T-helper 2 cell (primary cell): ENCODE measurements around the gene EMC6.
"Not testable (repeated sequence)": the region's sequence is repeated elsewhere in the genome, so short reads cannot be mapped to it uniquely, and the experiment has no call there.

ENCODE experiments used
- DNase-seq, 5 experiments: peaks; one replicate each; pipeline versions ENCODE4 v3.0.0 to v3.0.0-alpha.2; 2012 to 2022

Gene EMC6

DNA sequence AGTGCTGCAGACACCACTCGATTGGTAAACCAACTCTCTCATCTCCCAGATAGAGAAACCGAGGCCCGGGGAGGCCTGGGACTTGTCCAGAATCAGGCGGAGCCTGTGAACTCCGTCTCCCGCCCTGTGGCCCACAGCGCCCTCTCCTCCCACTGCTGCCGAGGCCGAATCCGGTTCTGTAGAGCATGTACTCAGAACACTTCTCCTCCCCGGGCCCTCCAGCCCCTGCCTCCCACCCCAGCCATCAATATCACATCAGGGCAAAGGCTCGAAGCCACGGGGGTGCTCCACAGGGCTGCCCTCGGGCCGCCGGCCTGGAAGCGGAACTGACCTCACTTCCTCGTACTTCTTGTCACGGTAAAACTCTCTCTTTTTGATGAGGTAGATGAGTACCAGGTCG, 13.0 kb downstream of the EMC6 start:
- no peak for DNase-seq

DNA sequence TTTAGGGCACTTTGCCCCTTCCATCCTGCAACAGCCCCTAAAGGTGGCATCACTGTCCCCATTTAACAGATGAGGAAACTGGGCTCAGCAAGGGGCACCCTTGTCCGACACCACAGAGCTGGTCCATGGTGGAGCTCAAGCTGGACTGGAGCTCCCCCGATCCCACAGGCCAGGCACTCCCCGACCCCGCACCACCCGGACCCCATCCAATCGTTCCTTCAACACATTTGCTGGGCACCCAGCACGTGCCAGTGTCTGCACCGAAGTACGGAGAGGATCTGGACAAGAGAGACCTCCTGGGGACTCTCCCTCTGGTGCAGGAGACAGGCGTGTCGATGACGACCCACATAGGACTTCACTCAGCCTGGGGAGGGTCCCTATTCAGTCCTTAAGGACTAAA, 13.4 kb downstream of the EMC6 start:
- no peak for DNase-seq

DNA sequence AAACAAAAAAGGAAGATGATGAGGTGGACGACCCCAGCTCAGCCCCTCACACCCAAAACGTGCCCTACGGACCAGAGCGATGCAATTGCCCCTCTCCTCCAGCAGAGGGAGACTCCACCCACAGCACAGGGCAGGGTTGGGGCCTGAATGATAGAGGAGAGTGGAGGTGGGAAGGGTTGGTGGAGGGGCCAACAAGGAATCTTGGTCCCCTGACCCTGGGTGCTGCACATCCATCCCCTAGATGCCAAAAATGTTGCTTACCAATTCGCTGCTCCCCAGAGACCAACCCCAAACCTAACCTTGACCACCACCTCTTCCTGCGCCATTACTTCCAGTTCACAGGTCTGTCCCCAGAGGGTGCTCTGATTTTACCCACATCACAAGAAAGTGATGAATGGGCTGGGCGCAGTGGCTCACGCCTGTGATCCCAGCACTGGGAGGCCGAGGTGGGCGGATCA, 14.5 kb downstream of the EMC6 start:
- peak in 4 of 5 experiments; percentile 30 to 62 (median 40) for DNase-seq

DNA sequence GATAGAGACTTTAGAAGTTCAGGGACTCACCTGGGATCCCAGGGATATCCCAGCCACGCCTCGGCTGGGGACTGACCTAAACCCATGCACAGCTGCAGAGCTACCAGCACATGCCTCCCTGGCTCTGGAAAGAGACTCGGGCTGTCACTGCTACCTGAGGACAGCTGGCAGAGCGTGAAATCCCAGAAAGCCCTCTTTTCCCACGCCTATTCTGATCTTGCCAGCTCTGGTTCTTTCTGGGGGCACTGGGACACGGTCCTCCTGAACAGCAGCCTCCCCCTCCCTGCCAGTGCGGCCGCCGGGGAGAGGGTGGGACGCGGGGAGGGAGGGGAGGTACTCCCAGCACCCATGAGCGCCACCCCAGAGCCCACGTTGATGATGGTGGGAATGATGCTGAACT, 16.6 kb downstream of the EMC6 start:
- DNase-seq, result no peak

DNA sequence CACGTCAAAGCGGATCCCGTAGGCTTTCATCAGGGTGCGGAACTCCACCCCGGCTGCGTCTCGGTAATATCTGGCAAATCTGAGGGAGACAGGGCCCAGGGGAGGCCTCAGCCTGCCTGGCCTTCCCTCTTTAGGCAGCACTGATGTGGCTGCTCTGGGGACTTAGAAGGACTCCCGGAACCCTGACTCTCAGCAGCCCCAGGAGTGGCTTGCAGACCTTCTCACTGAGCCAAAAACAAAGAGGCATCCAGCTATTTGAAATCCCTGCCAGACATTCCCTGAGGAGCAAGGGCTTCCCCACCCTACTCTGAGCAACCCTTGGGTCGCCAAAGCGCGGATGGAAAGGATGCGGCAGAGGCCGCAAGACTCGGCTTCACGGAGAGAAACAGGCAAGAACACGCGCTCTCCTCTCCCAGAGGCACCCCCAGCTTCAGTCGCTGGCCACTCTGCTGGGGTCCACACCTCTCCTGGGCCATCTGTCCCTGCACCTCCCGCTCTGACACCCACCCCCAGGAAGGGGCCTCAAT, 19.5 kb downstream of the EMC6 start:
- no peak for DNase-seq

DNA sequence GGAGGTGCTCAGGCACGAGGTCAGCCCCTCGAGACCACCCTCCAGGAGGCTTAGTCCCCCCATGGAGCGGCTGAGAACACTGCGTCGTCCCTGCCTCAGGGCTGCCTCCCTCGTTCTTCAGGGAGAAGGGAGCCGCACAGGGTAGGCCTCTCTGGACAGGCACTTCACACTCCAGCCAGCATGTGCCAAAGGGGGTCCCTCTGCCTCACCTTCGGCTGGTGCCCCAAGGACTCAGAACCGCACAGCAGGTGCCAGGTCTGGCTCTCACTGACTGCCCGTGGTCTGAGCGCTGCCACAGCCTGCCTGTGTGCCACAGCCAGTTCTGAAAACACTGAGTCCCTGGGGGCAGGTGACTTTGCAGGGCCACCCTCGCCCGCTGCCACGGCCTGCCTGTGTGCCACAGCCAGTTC, 20.2 kb downstream of the EMC6 start:
- no peak for DNase-seq

DNA sequence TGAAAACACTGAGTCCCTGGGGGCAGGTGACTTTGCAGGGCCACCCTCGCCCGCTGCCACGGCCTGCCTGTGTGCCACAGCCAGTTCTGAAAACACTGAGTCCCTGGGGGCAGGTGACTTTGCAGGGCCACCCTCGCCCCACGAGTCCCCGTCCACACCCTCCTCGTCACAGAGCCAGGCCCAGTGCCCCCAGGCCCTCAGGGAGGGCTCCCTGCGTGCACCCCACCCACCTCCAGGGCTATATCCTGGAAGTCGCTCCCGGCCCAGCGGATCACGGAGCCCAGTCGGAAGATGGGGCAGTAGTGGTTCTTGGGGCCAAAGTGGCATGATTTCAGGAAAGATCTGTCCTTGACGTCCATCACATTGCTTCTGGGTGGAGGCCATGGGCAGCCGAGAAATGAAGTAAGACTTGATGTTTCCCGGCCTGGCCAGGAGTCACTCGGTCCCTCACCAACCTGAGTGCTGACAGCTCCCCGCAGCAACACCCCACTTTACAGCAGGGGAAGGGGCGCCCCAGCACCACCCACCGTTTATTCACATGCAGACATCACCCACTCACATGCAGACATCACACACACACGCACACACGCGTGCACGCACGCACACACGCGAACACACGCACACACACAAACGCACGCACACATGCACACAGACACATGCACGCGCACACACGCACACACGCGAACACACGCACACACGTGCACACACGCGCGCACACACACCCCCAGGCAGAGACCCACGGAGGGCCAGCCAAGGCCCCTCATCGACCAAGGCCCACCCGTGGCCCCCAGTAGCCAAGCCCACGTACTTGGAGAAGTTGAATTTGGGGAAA, 20.9 kb downstream of the EMC6 start:
- no peak for DNase-seq

DNA sequence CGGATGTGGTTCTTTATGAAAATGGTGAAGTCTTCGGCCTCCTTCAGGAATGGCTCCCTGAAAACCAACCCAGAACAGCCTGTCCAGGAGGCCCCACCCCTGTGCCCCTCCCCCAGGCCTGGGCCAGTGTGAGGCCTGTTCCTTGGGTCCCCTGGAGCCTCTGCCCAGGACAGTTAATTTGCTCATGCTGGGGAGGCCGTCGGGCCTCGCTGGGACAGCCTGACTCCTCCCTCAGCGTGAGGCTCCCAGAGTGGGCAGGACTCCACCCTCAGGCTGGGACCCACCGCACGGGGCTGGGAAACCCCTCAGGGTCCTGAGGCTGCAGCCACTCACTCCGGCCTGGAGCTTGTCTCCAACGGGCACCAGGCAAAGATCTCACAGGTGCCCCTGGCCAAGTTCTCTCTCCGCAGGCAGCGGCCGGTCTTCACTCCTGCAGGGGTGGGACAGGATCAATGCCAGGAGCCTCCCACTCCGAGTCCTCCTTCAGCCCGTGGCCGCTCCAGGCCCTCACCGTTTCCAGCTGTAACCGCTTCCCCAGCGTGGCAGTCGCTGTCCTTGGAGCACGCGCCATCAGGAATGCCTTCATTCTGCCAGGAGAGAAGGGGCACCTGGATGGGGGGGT, 21.6 kb downstream of the EMC6 start:
- no peak for DNase-seq

DNA sequence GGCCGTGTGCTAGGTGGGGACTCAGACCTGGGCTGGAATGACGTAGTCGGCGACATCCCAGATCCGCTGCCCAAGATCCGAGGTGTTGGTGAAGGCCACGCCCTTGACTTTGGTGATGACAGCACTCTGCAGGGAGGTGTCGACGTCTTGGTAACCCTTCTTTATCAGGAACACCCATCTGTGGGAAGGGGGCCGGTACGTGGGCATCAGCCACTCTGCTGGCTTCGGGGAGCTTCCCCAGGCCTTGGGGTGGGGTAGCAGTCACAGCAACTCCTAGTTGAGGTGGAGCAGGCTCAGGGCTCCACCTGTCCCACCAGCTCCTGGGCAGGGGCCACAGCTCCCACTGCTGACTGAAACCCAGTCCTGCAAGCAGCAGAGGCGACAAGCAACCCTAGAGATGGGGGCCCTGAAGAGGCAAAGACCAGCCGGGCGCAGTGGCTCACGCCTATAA, 23.0 kb downstream of the EMC6 start:
- DNase-seq, result no peak

DNA sequence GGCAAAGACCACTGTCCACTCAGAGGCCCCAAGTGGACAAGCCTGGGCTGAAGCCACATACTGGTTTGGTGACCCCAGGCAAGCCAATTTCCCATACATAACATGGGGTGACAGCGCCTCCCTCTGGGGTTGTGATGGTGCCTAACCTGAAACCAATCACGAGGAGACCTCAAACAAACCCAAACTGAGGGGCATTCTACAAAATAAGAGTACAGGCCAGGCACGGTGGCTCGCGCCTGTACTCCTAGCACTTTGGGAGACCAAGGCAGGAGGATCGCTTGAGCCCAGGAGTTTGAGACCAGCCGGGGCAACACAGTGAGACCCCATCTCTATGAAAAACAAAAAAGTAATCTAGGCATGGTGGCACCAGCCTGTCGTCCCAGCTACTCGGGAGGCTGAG, 23.7 kb downstream of the EMC6 start:
- no peak for DNase-seq

DNA sequence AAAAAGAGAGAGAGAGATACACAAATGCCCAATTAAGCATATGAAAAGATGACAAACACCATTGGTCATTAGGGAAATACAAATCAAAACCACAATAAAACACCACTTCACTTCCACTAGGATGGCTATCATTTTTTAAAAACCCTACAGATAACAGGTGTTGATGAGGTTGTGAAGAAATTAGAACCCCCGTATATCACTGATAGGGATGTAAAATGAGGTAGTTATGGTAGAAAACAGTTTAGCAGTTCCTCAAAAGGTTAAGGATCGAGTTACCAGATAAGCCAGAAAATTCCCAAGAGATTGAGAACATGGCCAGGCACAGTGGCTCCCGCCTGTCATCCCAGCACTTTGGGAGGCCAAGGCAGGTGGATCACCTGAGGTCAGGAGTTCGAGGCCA, 24.5 kb downstream of the EMC6 start:
- DNase-seq, result no peak

DNA sequence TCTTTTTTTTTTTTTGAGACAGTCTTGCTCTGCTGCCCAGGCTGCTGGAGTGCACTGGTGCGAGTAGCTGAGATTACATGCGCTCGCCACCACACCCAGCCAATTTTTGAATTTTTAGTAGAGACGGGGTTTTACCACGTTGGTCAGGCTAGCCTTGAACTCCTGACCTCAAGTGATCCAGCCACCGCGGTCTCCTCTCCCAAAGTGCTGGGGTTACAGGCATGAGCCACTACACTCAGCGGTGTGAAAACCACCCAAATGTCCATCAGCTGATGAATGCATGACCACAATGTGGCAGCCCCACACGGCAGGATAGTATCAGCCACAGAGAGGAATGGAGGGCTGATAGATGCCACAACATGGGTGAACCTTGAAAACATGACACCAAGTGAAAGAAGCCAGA, 25.2 kb downstream of the EMC6 start:
- DNase-seq, result peak in 2 of 5 experiments; percentile 32 to 65

DNA sequence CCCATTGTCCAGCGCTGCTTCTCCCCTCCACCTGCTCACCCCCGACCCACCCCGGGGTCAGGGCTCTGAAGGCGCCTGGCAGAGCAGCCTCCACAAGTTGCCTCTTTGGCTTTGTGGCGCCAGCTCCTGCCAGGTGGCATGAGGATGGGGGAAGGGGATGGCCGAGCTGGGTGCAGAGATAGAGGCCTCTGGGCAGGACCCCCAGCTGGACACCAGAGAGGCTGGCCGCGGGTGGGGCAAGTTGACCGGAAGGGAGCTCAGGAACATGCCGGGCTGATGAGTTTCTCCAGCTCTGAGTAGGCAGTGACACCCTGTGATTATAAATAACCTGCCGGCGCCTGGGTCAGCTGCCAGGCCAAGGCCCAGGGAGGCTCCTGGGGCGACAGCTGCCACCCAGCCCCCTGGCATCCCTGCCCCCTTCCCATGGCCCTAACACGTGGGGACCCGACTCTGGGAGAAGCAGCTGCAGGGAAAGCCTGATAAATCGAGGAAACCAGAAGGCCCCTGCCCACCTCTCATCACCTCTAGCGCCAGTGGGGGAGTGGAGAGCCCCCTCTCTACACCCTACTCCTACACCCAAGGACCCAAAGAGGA, 26.6 kb downstream of the EMC6 start:
- DNase-seq, result no peak

DNA sequence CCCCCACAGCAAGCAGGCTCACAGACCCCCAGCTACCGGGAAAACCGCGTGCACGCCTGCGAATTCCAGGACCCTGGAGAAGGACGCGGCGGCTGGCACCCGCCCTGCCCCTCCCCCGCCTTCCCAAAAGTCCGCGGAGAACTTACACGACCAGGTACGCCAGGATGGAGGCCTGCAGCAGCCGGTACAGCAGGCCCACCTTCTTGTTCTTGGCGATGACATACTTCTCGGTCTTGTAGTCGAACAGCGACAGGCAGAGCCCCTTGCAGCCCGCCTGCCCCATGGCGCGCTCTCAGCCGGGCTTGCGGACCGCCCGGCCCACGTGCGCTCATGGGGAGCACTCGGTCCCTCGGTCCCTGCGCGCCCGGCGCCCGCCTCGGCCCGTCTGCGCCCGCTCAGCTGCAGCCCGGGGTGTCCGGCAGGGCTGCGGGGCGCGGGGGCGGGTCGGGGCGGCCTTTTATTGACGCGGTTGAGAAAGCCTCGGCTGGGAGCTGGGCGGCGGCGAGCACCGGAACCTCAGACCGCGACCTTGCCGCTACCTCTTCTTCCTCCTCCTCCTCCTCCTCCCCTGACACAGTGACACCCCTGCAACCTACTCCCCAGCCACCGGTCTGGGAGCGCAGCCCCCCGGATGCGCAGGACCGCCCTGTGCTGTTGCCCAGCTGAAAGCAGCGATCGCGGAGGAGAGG, 27.3 kb downstream of the EMC6 start, which contains the start of gene P2RX5:
Gene P2RX5 (minus strand): TSS at position 433 of the 689 bp plus-strand sequence. CDS start 150 bp downstream, at position 283.
- peak in 3 of 5 experiments; percentile 10 to 77 (median 28) for DNase-seq

DNA sequence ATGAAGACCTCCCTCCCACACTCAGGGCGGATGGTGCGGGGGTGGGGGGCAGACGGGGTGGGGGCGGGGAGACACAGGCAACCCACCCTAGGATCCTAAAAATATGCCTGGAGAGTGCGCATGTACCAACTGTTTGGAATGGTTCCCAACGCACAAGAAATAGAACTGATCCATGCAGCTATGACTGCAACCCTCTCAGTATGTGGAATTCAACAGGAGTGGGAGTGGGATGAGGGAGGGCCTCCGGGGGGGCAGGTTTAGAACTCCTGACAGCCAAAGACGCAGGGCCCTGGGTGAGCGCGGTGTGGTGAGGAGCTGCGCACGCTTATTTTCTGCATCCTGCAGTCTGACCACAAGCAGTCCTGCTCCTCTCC, 28.5 kb downstream of the EMC6 start:
- no peak for DNase-seq

DNA sequence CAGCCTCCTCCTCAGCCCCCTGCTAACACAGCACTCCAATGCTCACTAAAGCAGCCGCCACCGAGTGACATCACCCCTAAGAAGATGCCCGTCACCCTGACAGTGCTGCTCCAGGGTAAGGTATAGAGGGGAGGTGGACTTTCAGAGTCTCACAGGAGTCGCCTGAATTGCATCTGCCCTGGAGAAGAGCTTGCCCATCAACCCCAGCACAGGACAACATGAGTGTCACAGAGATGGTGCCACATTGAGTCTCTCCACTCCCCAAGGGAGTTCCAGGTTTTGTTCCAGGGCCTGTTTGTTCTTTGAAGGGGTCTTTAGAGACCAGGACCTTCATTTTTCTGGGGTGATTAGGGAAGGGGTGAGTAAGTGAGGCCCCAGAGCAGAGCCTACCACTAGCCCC, 29.5 kb downstream of the EMC6 start:
- no peak for DNase-seq

DNA sequence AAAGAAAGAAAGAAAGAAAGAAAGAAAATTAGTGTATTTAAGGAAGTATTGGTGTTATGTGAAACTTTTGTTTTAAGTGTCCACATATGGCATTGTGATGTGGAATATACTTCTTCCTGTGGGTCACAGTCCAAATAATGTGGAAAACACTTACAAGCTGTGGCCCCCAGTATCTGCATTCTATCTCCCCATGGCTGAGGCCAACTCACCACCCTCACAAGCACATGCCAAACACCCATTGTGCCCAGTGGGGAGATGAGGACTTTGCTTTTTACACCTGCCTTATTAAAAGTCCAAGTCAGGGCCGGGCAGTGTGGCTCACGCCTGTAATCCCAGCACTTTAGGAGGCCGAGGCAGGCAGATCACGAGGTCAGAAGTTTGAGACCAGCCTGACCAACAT, 31.3 kb downstream of the EMC6 start:
- DNase-seq, result no peak

DNA sequence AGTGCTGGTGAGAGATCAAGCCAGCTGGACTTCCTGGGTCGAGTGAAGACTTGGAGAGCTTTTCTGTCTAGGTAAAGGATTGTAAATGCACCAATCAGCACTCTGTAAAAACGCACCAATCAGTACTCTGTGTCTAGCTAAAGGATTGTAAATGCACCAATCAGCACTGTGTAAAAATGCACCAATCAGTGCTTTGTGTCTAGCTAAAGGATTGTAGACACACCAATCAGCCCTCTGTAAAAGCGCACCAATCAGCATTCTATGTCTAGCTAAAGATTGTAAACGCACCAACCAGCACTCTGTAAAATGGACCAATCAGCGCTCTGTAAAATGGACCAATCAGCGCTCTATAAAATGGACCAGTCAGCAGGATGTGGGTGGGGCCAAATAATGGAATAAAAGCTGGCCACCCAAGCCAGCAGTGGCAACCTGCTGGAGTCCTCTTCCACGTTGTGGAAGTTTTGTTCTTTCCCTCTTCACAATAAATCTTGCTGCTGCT, 33.5 kb downstream of the EMC6 start:
- DNase-seq, result not testable (repeated sequence)

DNA sequence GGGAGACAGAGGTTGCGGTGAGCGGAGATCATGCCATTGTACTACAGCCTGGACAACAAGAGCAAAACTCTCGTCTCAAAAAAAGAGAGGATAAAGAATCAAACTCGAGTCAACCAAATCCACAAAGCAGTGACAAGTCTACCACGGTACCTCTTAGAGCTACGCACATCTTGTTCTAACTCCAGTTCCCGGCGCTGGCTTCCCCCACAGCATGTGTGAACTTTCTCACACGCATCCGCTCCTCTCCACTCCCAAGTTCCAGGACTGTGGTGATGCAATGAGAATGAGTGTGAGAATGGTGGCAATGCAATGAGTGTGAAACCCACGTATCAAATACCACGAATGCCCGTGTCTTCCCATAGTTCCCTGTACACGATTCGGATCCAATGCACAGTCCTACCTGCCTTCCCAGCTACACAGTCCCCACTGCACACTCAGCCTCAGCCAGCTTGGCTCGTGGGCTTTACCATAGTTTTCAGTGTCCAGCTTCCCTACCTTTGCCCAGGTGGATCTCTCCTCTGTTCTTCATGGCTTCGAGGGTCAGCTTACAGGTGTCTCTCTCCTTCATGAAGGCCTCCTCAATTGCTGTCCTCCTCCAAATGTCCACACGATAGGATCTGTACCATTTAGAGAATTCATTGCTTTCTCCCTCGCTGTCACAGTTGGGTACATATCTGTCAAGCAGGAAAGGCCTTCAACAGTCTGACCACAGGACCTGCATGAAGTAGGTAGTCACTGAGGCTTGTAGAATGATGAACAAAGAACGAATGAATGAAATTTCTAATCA, 36.5 kb downstream of the EMC6 start:
- no peak for DNase-seq

DNA sequence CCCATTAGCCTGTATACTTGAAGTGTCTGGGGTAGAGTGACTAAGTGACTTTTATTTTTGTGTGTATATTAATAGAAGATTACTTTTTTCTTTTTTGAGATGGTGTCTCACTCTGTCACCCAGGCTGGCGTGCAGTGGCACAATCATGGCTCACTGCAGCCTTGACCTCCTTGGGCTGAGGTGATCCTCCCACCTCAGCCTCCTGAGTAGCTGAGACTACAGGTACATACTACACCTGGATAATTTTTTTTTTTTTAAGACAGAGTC, 37.0 kb downstream of the EMC6 start:
- not testable (repeated sequence) for DNase-seq

DNA sequence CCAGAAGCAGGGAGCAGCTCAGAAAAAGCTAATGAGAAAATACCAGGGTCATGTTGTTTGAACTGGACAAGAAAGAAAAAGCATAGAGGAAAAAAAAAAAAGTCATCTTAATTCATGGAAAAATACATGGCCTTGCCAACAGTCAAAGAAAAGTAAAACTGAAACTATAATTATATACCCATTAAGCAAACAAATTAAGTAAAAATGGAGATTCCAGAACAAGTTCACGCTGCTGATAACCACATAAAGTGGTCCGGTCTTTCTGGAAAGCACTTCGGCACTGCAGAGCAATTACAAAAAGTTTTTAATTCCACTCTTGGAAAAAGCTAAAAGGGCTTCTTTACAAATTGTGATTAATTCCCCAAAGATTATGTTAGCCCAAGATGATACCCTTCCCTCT, 39.8 kb downstream of the EMC6 start:
- no peak for DNase-seq

DNA sequence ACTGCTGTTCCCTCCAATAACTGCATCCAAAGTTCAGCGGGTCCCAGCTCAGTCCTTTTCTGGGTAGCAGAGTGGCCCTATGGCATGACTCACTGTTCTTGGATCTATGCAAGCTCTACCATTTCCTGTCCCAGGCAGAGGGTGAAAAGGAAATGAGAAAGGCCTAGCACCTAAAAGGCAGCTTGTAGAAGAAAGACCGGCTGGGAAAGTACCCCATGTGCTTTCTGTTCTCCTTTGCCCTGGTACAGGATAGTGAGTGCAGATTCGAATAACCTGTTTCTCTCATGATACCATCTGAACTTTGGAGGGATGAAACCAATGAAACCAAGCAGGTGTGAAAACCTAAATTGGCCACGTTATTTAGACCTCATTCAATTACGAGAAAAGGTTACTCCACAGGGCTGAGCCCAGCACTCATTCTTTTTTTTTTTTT, 42.4 kb downstream of the EMC6 start:
- peak in 4 of 5 experiments; percentile 39 to 98 (median 68) for DNase-seq
